SK-N-SH treated with all-trans-retinoic acid at 6 μM for 48 hours (cell line): Measurements from ENCODE around the gene A1BG.
A peak's percentile ranks its signal among the peaks of the same experiment; 100 is the strongest.

Source experiments
- ARNTL ChIP-seq: fragments of 450-650 bp; formaldehyde crosslinking; IDR thresholded peaks from 2 replicates; pipeline ENCODE4 v1.5.0; 2020; ENCODE audit warnings: low read depth, mild to moderate bottlenecking, moderate library complexity, borderline replicate concordance
- BACH2 ChIP-seq: fragments of 250-450 bp; sonication (Bioruptor Pico); IDR thresholded peaks from 2 replicates; pipeline ENCODE4 v1.9.0; 2021; ENCODE audit warnings: mild to moderate bottlenecking, borderline replicate concordance
- GLIS3 ChIP-seq: fragments of 250-450 bp; sonication (Bioruptor Pico); IDR thresholded peaks from 2 replicates; pipeline ENCODE4 v1.5.0; 2020; ENCODE audit warnings: mild to moderate bottlenecking, moderate library complexity
- ISL1 ChIP-seq: fragments of 250-450 bp; sonication (Bioruptor Pico); IDR thresholded peaks from 2 replicates; pipeline ENCODE4 v2.1.2; 2022; ENCODE audit warnings: mild to moderate bottlenecking, moderate library complexity
- PPARA ChIP-seq: fragments of 250-450 bp; sonication (Bioruptor Pico); IDR thresholded peaks from 2 replicates; pipeline ENCODE4 v1.5.0; 2020; ENCODE audit warnings: mild to moderate bottlenecking, borderline replicate concordance
- TOX ChIP-seq: fragments of 250-450 bp; sonication (Bioruptor Pico); IDR thresholded peaks from 2 replicates; pipeline ENCODE4 v1.8.0; 2021; ENCODE audit warnings: mild to moderate bottlenecking, moderate library complexity, borderline replicate concordance
- ZFP3 ChIP-seq: fragments of 250-450 bp; sonication (Bioruptor Pico); IDR thresholded peaks from 2 replicates; pipeline ENCODE4 v1.5.0; 2020; ENCODE audit warnings: mild to moderate bottlenecking, moderate library complexity
- ZNF70 ChIP-seq: fragments of 450-650 bp; formaldehyde crosslinking; IDR thresholded peaks from 2 replicates; pipeline ENCODE4 v1.5.0; 2020; ENCODE audit warnings: mild to moderate bottlenecking, moderate library complexity
- ZNF8 ChIP-seq: fragments of 450-650 bp; formaldehyde crosslinking; IDR thresholded peaks from 2 replicates; pipeline ENCODE4 v1.5.0; 2020; ENCODE audit warnings: mild to moderate bottlenecking, moderate library complexity
- TF ChIP-seq, protein P1 (sequence below): fragments of 250-450 bp; sonication (Bioruptor Pico); IDR thresholded peaks from 2 replicates; pipeline ENCODE4 v1.8.0; 2020; ENCODE audit warnings: mild to moderate bottlenecking, moderate library complexity, borderline replicate concordance
- TF ChIP-seq, protein P2 (sequence below): fragments of 250-450 bp; sonication (Bioruptor Pico); IDR thresholded peaks from 2 replicates; pipeline ENCODE4 v1.5.1; 2020; ENCODE audit warnings: low read depth, mild to moderate bottlenecking, moderate library complexity
- TF ChIP-seq, protein P3 (sequence below): fragments of 250-450 bp; sonication (Bioruptor Pico); IDR thresholded peaks from 2 replicates; pipeline ENCODE4 v1.8.0; 2021; ENCODE audit warnings: low read depth, mild to moderate bottlenecking, moderate library complexity, borderline replicate concordance

DNA sequence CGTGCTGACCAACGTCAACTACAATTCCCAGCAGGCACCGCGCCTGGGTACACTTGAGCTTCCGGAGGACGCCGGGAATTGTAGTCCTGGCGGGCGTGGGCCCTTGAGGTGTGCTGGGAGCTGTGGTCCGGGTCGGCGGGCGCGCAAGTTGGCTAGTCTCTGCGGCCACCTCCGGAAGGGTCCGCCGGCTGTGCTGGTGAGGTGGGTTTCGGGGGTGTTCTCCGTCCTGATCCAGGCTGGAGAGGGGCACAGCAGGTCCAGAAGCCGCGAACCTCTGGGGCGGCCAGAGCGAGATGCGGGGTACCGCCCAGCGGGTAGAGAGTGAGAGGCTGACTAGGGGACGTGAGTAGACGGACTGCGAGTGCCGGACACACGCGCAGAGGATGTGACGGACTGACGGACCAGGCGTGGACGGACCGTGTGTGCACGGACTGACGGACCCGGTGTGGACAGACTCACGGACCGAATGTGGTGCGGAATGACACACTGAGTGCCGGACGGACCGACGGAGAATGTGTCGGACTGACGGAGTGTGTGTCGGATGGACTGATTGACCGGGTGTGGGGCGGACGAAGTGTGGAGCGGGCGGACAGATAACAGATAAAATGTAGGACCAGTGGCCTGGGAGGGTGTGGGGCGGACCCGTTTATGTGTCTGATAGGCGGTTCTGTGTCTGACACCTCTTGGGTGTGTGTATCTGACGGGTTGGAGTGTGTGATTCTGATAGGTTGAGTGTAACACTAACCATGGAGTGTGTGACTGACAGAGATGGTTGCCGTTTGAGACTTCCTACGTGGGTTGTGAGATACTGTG lies 26.2 kb downstream of the A1BG start, which contains the start of gene ZSCAN22:
- no peak for TF ChIP-seq ZNF70 (CRISPR knock-in tag)
- no peak for TF ChIP-seq PPARA
- TF ChIP-seq ISL1 (CRISPR knock-in tag), result no peak
- TF ChIP-seq, protein P1, sequence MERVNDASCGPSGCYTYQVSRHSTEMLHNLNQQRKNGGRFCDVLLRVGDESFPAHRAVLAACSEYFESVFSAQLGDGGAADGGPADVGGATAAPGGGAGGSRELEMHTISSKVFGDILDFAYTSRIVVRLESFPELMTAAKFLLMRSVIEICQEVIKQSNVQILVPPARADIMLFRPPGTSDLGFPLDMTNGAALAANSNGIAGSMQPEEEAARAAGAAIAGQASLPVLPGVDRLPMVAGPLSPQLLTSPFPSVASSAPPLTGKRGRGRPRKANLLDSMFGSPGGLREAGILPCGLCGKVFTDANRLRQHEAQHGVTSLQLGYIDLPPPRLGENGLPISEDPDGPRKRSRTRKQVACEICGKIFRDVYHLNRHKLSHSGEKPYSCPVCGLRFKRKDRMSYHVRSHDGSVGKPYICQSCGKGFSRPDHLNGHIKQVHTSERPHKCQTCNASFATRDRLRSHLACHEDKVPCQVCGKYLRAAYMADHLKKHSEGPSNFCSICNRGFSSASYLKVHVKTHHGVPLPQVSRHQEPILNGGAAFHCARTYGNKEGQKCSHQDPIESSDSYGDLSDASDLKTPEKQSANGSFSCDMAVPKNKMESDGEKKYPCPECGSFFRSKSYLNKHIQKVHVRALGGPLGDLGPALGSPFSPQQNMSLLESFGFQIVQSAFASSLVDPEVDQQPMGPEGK (CRISPR knock-in tag), result no peak
- TF ChIP-seq BACH2 (CRISPR knock-in tag), result no peak
- no peak for TF ChIP-seq GLIS3
- TF ChIP-seq ZFP3, result peak; percentile 77; the same call in 1 of the 2 replicates
- TF ChIP-seq, protein P2, sequence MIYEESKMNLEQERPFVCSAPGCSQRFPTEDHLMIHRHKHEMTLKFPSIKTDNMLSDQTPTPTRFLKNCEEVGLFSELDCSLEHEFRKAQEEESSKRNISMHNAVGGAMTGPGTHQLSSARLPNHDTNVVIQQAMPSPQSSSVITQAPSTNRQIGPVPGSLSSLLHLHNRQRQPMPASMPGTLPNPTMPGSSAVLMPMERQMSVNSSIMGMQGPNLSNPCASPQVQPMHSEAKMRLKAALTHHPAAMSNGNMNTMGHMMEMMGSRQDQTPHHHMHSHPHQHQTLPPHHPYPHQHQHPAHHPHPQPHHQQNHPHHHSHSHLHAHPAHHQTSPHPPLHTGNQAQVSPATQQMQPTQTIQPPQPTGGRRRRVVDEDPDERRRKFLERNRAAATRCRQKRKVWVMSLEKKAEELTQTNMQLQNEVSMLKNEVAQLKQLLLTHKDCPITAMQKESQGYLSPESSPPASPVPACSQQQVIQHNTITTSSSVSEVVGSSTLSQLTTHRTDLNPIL (CRISPR knock-in tag), result no peak
- TF ChIP-seq ZNF8 (CRISPR knock-in tag), result no peak
- no peak for TF ChIP-seq ARNTL (CRISPR knock-in tag)
- TF ChIP-seq TOX, result no peak
- TF ChIP-seq, protein P3, sequence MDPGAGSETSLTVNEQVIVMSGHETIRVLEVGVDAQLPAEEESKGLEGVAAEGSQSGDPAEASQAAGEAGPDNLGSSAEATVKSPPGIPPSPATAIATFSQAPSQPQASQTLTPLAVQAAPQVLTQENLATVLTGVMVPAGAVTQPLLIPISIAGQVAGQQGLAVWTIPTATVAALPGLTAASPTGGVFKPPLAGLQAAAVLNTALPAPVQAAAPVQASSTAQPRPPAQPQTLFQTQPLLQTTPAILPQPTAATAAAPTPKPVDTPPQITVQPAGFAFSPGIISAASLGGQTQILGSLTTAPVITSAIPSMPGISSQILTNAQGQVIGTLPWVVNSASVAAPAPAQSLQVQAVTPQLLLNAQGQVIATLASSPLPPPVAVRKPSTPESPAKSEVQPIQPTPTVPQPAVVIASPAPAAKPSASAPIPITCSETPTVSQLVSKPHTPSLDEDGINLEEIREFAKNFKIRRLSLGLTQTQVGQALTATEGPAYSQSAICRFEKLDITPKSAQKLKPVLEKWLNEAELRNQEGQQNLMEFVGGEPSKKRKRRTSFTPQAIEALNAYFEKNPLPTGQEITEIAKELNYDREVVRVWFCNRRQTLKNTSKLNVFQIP (CRISPR knock-in tag), result 0 out of 2 replicates have a peak, but pooled peaks have one; percentile 56
